H9 (cell line): Measurements from ENCODE around the gene TEX35. TPM values are rescaled to one million over a fixed set of nuclear protein-coding genes. Genes with fewer than 3 reads are reported as not detected.

ENCODE experiments used
- DNase-seq: peaks from one replicate; pipeline ENCODE4 v3.0.0-alpha.2; 2017
- H2AFZ ChIP-seq: one replicate; pipeline ENCODE4 v1.6.1; 2013; ENCODE audit warnings: mild to moderate bottlenecking, low read length, control low read depth, moderate library complexity
- H2AK5ac ChIP-seq: 2 replicates; pipeline ENCODE4 v1.6.1; 2013; ENCODE audit warnings: low read length, control low read depth, mixed read lengths; ENCODE audit not compliant: insufficient read length
- H2BK120ac ChIP-seq: one replicate; pipeline ENCODE4 v1.6.1; 2013; ENCODE audit warnings: low read depth, mild to moderate bottlenecking, low read length, control low read depth, inconsistent platforms; ENCODE audit not compliant: poor library complexity, severe bottlenecking
- H2BK12ac ChIP-seq: 2 replicates; pipeline ENCODE4 v1.6.1; 2013; ENCODE audit warnings: low read length, control low read depth, mixed read lengths, low read depth; ENCODE audit not compliant: insufficient read length
- H2BK15ac ChIP-seq: 2 replicates; pipeline ENCODE4 v1.6.1; 2013; ENCODE audit warnings: low read depth, low read length, control low read depth
- H2BK20ac ChIP-seq: one replicate; pipeline ENCODE4 v1.6.1; 2013; ENCODE audit warnings: low read depth, mild to moderate bottlenecking, low read length, control low read depth, inconsistent platforms; ENCODE audit not compliant: poor library complexity, severe bottlenecking
- H2BK5ac ChIP-seq: 2 replicates; pipeline ENCODE4 v1.6.1; 2013; ENCODE audit warnings: low read length, control low read depth, mixed read lengths; ENCODE audit not compliant: insufficient read length
- H3K14ac ChIP-seq: 2 replicates; pipeline ENCODE4 v1.6.1; 2013; ENCODE audit warnings: low read length, control low read depth; ENCODE audit not compliant: insufficient read depth
- H3K18ac ChIP-seq: 2 replicates; pipeline ENCODE4 v1.6.1; 2013; ENCODE audit warnings: low read depth, mild to moderate bottlenecking, mixed read lengths, low read length, control low read depth; ENCODE audit not compliant: insufficient read length
- H3K23ac ChIP-seq: 2 replicates; pipeline ENCODE4 v1.6.1; 2013; ENCODE audit warnings: low read length, control low read depth, mixed read lengths, low read depth; ENCODE audit not compliant: insufficient read length
- H3K23me2 ChIP-seq: 2 replicates; pipeline ENCODE4 v1.6.1; 2013; ENCODE audit warnings: low read depth, mild to moderate bottlenecking, mixed read lengths, low read length, control low read depth; ENCODE audit not compliant: insufficient read length, poor library complexity, severe bottlenecking
- H3K27ac ChIP-seq: 2 replicates; pipeline ENCODE4 v1.5.1; 2013; ENCODE audit warnings: low read length, control low read depth, mixed read lengths, low read depth; ENCODE audit not compliant: insufficient read length
- H3K27me3 ChIP-seq: 2 replicates; pipeline ENCODE4 v1.6.1; 2013; ENCODE audit warnings: low read length, control low read depth, inconsistent platforms; ENCODE audit not compliant: insufficient read depth
- H3K4ac ChIP-seq: 2 replicates; pipeline ENCODE4 v1.6.1; 2013; ENCODE audit warnings: low read depth, mild to moderate bottlenecking, control low read depth, inconsistent platforms, low read length, moderate library complexity
- H3K4me1 ChIP-seq: 2 replicates; pipeline ENCODE4 v1.6.1; 2013; ENCODE audit warnings: low read length, control low read depth, inconsistent platforms; ENCODE audit not compliant: insufficient read depth
- H3K4me2 ChIP-seq: 2 replicates; pipeline ENCODE4 v1.6.1; 2013; ENCODE audit warnings: low read length, control low read depth, mixed read lengths; ENCODE audit not compliant: insufficient read length, insufficient read depth
- H3K56ac ChIP-seq: 2 replicates; pipeline ENCODE4 v1.6.1; 2013; ENCODE audit warnings: low read depth, mild to moderate bottlenecking, mixed read lengths, low read length, control low read depth; ENCODE audit not compliant: insufficient read length
- H3K79me1 ChIP-seq: 2 replicates; pipeline ENCODE4 v1.6.1; 2013; ENCODE audit warnings: low read depth, mild to moderate bottlenecking, moderate library complexity, low read length, control low read depth, inconsistent platforms; ENCODE audit not compliant: insufficient read depth, poor library complexity, severe bottlenecking
- H3K79me2 ChIP-seq: 2 replicates; pipeline ENCODE4 v1.6.1; 2013; ENCODE audit warnings: low read length, control low read depth, inconsistent platforms; ENCODE audit not compliant: insufficient read depth
- H3K9ac ChIP-seq: 2 replicates; pipeline ENCODE4 v1.6.1; 2013; ENCODE audit warnings: low read length, control low read depth, mixed read lengths; ENCODE audit not compliant: insufficient read length; ENCODE audit errors: extremely low read depth
- H3K9me3 ChIP-seq: one replicate; pipeline ENCODE4 v1.6.1; 2013; ENCODE audit warnings: low read depth, low read length, inconsistent platforms; ENCODE audit not compliant: control insufficient read depth
- H3T11ph ChIP-seq: one replicate; pipeline ENCODE4 v1.6.1; 2013; ENCODE audit warnings: mild to moderate bottlenecking, low read length, control low read depth, inconsistent platforms
- H4K20me1 ChIP-seq: one replicate; pipeline ENCODE4 v1.6.1; 2013; ENCODE audit not compliant: control insufficient read depth, insufficient read length, insufficient read depth
- H4K5ac ChIP-seq: 2 replicates; pipeline ENCODE4 v1.6.1; 2013; ENCODE audit warnings: low read depth, mild to moderate bottlenecking, mixed read lengths, low read length, control low read depth; ENCODE audit not compliant: insufficient read length
- H4K8ac ChIP-seq: replicated peaks from 2 replicates; pipeline ENCODE4 v1.6.1; 2013; ENCODE audit warnings: low read length, control low read depth, mixed read lengths, low read depth; ENCODE audit not compliant: insufficient read length
- H4K91ac ChIP-seq: 2 replicates; pipeline ENCODE4 v1.6.1; 2013; ENCODE audit warnings: low read depth, mild to moderate bottlenecking, moderate library complexity, mixed read lengths, low read length, control low read depth; ENCODE audit not compliant: insufficient read length
- H3K27ac Mint-ChIP-seq, 3 experiments: 2 replicates in 2 of 3; 3 replicates in 1 of 3; pipeline ENCODE4 v1.8.0; 2020 to 2021; ENCODE audit warnings: mixed read lengths in 3 of 3, mild to moderate bottlenecking in 1 of 3, moderate library complexity in 1 of 3
- H3K27me3 Mint-ChIP-seq: 2 replicates; pipeline ENCODE4 v1.8.0; 2021; ENCODE audit warnings: low read depth, mild to moderate bottlenecking, moderate library complexity, mixed read lengths
- H3K36me3 Mint-ChIP-seq, 3 experiments: 2 replicates in 2 of 3; 3 replicates in 1 of 3; pipeline ENCODE4 v1.8.0; 2020 to 2021; ENCODE audit warnings: low read depth in 3 of 3, mixed read lengths in 3 of 3; ENCODE audit not compliant: insufficient read depth in 1 of 3
- H3K4me1 Mint-ChIP-seq, 2 experiments: 2 replicates each; pipeline ENCODE4 v1.8.0; 2020; ENCODE audit warnings: mixed read lengths in 2 of 2
- H3K4me3 Mint-ChIP-seq, 2 experiments: 2 replicates in 1 of 2; 3 replicates in 1 of 2; pipeline ENCODE4 v1.8.0; 2020 to 2021; ENCODE audit warnings: mild to moderate bottlenecking in 2 of 2, mixed read lengths in 2 of 2, moderate library complexity in 1 of 2
- H3K9me3 Mint-ChIP-seq, 2 experiments: 2 replicates in 1 of 2; 3 replicates in 1 of 2; pipeline ENCODE4 v1.8.0; 2020; ENCODE audit warnings: mild to moderate bottlenecking in 2 of 2, mixed read lengths in 2 of 2, moderate library complexity in 1 of 2
- total RNA-seq: library from RNA; stranded (reverse); gene quantifications from 2 replicates; pipeline ENCODE4 v1.2.1, GENCODE V29; 2021
- TF ChIP-seq, protein P1 (sequence below): fragments of 200-600 bp; sonication (generic); conservative IDR thresholded peaks from 3 replicates; pipeline ENCODE4 v1.8.0; 2021; ENCODE audit warnings: antibody characterized with exemption, mild to moderate bottlenecking

Gene TEX35
- total RNA-seq, 1 experiment from 2014 or later, result not detected

DNA sequence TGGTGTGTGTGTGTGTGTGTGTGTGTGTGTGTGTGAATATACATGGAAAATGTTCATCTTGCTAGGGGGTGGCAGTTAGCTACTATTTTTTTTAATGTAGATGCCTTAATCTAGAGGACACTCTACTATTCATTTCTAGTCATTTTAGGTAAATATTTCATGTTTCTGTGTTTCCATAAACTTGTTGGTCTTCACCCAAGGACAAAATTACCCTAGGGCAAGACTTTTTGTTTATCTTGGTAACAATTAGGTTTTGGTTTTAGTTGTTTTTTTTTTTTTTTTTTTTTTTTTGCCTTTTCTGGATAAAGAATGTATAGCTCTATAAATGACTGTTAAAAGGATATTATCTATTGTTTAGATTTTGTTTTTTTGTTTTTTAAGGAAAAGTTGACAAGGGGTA is 48.3 kb upstream of the TEX35 start:
- H3K14ac ChIP-seq, result no peak overlapping the region
- H3K4me3 Mint-ChIP-seq, result no peak overlapping the region
- H2BK15ac ChIP-seq, result no peak overlapping the region
- no peak overlapping the region for H2AFZ ChIP-seq
- no peaks in the 10 kb centered on the region for H3K23me2 ChIP-seq
- no peaks in the 10 kb centered on the region for H3K27me3 Mint-ChIP-seq
- no peak overlapping the region for H4K5ac ChIP-seq
- H2BK5ac ChIP-seq, result no peak overlapping the region
- H3K79me2 ChIP-seq, result no peaks in the 10 kb centered on the region
- no peak for DNase-seq
- no peaks in the 10 kb centered on the region for H3K9me3 ChIP-seq
- H4K91ac ChIP-seq, result no peak overlapping the region
- H3K4me1 ChIP-seq, result no peaks in the 10 kb centered on the region
- no peaks in the 10 kb centered on the region for H3K27me3 ChIP-seq
- H3K4ac ChIP-seq, result no peak overlapping the region
- H3K56ac ChIP-seq, result no peak overlapping the region
- peaks cover 6% of the 10 kb centered on the region in 2 experiments; a peak in 3 of 4 replicates for H3K4me1 Mint-ChIP-seq
- no peak overlapping the region for H3T11ph ChIP-seq
- H2BK12ac ChIP-seq, result no peak overlapping the region
- H2AK5ac ChIP-seq, result no peak overlapping the region
- no peak overlapping the region for H3K23ac ChIP-seq
- H3K27ac Mint-ChIP-seq, result no peak overlapping the region
- H3K9me3 Mint-ChIP-seq, result no peaks in the 10 kb centered on the region
- H3K27ac ChIP-seq, result no peak overlapping the region
- H3K18ac ChIP-seq, result no peak overlapping the region
- H3K9ac ChIP-seq, result no peak overlapping the region
- H3K79me1 ChIP-seq, result no peaks in the 10 kb centered on the region
- TF ChIP-seq, protein P1, sequence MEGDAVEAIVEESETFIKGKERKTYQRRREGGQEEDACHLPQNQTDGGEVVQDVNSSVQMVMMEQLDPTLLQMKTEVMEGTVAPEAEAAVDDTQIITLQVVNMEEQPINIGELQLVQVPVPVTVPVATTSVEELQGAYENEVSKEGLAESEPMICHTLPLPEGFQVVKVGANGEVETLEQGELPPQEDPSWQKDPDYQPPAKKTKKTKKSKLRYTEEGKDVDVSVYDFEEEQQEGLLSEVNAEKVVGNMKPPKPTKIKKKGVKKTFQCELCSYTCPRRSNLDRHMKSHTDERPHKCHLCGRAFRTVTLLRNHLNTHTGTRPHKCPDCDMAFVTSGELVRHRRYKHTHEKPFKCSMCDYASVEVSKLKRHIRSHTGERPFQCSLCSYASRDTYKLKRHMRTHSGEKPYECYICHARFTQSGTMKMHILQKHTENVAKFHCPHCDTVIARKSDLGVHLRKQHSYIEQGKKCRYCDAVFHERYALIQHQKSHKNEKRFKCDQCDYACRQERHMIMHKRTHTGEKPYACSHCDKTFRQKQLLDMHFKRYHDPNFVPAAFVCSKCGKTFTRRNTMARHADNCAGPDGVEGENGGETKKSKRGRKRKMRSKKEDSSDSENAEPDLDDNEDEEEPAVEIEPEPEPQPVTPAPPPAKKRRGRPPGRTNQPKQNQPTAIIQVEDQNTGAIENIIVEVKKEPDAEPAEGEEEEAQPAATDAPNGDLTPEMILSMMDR, result no peak
- no peaks in the 10 kb centered on the region for H4K20me1 ChIP-seq
- H2BK20ac ChIP-seq, result no peak overlapping the region
- H3K36me3 Mint-ChIP-seq, result peaks cover 13 to 28% (median 21%) of the 10 kb centered on the region in 3 experiments; a peak in 6 of 7 replicates
- H3K4me2 ChIP-seq, result no peak overlapping the region
- no peak overlapping the region for H2BK120ac ChIP-seq
- no peak overlapping the region for H4K8ac ChIP-seq
